VCaP (cell line): ENCODE results near the gene ARHGAP26.

ENCODE experiments used
- H3K27ac ChIP-seq: fragments of 450-650 bp; 2 replicates; pipeline ENCODE4 v1.5.1; 2017
- TF ChIP-seq, protein P1 (sequence below): fragments of 450-650 bp; conservative IDR thresholded peaks from 2 replicates; pipeline ENCODE4 v1.5.1; 2017; ENCODE audit warnings: mild to moderate bottlenecking, moderate library complexity

The ARHGAP26 gene

DNA sequence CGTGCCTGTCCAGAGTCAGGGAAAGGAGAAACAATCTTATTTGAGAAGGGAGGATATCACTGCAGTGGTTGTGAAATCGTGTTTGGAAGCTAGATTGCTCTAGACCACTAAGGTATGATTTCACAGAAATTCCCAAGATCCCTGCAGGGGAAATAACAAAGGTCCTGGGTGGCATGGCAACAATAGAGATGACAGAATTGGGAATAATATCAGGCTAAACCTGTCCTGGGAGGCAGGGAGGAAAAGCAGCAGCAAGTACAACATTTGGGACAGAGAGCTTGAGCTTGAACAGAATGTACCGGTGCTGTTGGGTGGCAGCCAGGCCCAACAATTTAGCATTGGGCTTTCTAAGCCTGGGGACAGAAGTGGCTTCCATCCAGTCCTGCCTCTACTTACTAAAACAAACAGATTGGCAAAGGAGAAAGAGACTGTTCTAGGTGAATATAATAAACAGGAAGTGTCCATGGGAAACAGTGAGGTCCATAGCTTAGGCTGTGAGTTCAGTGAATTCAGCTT lies 17.0 kb upstream of the ARHGAP26 start:
- peak overlapping the region; percentile 74 for H3K27ac ChIP-seq
- TF ChIP-seq, protein P1, sequence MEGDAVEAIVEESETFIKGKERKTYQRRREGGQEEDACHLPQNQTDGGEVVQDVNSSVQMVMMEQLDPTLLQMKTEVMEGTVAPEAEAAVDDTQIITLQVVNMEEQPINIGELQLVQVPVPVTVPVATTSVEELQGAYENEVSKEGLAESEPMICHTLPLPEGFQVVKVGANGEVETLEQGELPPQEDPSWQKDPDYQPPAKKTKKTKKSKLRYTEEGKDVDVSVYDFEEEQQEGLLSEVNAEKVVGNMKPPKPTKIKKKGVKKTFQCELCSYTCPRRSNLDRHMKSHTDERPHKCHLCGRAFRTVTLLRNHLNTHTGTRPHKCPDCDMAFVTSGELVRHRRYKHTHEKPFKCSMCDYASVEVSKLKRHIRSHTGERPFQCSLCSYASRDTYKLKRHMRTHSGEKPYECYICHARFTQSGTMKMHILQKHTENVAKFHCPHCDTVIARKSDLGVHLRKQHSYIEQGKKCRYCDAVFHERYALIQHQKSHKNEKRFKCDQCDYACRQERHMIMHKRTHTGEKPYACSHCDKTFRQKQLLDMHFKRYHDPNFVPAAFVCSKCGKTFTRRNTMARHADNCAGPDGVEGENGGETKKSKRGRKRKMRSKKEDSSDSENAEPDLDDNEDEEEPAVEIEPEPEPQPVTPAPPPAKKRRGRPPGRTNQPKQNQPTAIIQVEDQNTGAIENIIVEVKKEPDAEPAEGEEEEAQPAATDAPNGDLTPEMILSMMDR, result no peak

DNA sequence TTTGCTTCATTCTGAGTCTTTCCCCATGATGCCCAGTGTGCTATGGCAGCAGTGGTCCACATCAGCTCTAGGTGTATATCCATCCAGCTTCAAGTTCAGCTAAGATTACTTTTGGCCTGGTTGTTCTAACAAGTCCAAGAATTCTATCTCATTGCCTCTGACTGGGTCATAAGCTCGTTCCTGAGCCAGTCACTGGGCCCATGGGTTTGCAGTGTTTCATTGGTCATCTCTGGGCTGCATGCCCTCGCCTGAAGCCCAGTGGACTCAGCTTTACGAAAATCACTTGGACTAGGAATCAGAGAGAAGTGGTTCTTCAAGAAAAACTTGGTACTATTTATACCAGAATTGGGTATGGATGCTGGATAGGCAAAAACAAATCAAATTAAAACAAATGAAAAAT lies 16.1 kb upstream of the ARHGAP26 start:
- H3K27ac ChIP-seq, result peak overlapping the region; percentile 74
- TF ChIP-seq, protein P1, result no peak

DNA sequence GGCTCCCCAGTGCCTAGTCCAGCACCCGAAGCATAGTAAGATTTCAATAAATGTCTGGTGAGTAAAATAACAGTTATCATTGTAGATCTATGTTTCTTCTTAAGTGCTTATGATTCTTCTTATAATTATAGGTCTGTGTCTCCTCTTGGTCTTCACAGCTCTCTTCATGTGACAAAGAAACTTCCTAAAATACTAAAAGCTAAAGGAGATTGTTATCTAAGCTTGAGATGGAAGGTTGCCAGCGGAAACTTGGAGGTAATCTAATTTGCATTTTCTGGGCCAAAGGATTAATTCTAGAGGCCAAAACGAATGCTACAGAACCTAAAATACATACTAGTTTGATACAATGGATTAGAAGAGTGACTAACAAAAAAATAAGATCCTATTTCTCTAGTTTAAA lies 13.6 kb upstream of the ARHGAP26 start:
- H3K27ac ChIP-seq, result no peak overlapping the region
- TF ChIP-seq, protein P1, result no peak

DNA sequence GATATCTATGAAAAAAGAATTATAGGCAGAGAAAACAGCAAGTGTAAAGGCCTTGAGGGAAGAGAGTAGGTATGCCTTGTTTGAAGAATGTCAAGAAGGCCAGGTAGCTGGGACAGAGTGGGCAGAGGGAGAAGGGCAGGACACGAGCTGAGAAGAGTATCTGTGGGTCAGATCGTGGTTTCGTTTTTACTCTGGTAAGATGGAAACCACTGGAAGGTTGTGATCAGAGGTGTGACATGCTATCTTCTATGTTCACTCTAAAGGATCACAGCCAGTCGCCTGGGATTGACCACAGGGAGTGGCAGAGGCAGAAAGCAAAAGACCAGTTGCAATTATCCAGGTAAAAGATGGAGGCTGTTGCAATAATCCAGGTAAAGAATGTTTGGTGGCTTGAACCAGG lies 12.6 kb upstream of the ARHGAP26 start:
- H3K27ac ChIP-seq, result no peak overlapping the region
- TF ChIP-seq, protein P1, result no peak

DNA sequence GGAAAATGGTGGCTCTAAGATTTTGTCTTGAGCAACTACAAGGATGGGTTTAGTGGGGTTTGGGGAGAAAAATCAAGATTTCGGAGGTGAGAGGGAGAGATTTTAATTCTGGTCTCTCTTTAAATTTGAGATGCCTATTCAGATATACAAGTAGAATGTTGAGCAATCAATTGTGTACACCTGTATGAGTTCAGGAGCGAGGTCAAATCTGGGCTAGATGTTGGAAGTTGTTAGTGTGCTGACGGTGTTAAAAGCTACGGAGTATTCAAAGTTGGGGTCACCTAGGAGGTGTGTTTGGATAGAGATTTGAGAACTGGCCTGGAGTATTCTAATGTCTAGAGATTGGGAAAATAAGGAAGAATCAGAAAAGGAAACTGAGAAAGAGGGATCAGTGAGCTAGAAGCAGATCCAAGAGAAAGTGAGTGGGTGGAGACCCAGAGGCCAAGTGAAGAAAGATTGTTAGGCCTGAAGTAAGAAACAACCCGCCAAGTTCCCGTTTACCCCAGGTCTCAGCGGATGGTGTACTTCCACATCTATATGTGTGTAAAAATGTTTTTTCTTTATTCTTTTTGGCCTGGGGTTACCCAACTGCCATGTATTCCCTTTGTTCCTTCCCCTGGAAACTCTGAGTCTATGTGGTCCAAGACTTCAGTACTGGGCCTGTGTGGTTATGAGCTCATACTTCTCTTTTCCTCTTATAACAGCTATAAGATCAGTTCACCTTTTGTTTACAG lies 11.9 kb upstream of the ARHGAP26 start:
- no peak overlapping the region for H3K27ac ChIP-seq
- TF ChIP-seq, protein P1, result no peak

DNA sequence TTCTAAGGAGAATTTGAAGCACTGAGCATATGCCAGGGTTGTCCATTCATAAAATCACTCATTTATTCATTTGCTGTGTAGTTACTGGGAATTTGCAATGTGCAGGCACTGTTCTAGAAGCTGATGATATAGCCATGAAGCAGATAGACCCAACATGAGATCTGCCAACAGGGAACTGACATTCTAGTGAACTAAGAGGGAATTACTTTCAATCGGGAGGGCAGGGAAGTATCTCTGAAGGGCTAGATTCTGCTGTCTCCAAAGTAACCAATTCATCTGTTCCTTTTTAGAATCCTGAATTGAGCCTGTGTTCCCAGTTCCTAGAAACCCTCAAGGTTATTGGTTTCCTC lies 11.4 kb upstream of the ARHGAP26 start:
- TF ChIP-seq, protein P1, result no peak
- no peak overlapping the region for H3K27ac ChIP-seq

DNA sequence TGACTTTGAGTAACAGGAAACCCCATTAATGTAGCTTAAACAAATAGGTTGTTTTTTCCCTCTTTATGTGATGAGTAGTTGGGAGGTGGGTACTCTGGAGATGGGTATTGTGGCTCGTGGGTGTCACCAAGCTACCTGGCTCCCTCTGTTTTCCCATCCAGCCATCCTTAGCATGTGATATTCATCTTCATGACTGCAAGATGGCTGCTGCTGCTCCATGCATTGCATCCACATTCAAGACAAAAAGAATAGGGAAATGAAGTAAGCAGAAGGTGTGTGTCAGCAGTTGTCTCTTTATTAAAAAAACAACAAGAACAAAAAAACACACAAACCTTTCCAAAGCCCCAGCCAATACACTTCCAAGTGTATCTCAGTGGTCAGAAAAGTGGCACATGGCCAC lies 6.5 kb upstream of the ARHGAP26 start:
- TF ChIP-seq, protein P1, result no peak
- no peak overlapping the region for H3K27ac ChIP-seq
